IMR-90 (cell line): ENCODE data around the gene POU2F2.

Experiments
- CTCF ChIP-seq: conservative IDR thresholded peaks from 2 replicates; pipeline ENCODE4 v1.5.1; 2012; ENCODE audit warnings: mild to moderate bottlenecking, low read depth, low read length, improper control_type of control experiment
- MAFK ChIP-seq: IDR thresholded peaks from 2 replicates; pipeline ENCODE4 v1.6.1; 2012; ENCODE audit warnings: low read depth, low read length, improper control_type of control experiment
- POLR2A ChIP-seq: IDR thresholded peaks from 2 replicates; pipeline ENCODE4 v1.6.1; 2012; ENCODE audit warnings: mild to moderate bottlenecking, low read depth, low read length
- RAD21 ChIP-seq: IDR thresholded peaks from 2 replicates; pipeline ENCODE4 v1.6.1; 2012; ENCODE audit warnings: low read length, improper control_type of control experiment
- RCOR1 ChIP-seq: IDR thresholded peaks from 2 replicates; pipeline ENCODE4 v1.6.1; 2012; ENCODE audit warnings: mild to moderate bottlenecking, low read length, improper control_type of control experiment; ENCODE audit not compliant: insufficient replicate concordance

GRCh38 chr19:42149447-42150202 is 17.4 kb upstream of the POU2F2 start:
- TF ChIP-seq CTCF (no peak), RAD21 (no peak), POLR2A (no peak), RCOR1 (no peak), MAFK (no peak)
